Activated naive CD8-positive, alpha-beta T cell (primary cell): ENCODE data around the gene OR52A5.

ENCODE experiments used
- H3K27ac Mint-ChIP-seq: one replicate; pipeline ENCODE4 v1.8.0; 2021; ENCODE audit warnings: mixed read lengths
- H3K27me3 Mint-ChIP-seq: one replicate; pipeline ENCODE4 v1.8.0; 2021; ENCODE audit warnings: mixed read lengths
- H3K36me3 Mint-ChIP-seq: one replicate; pipeline ENCODE4 v1.8.0; 2021; ENCODE audit warnings: mixed read lengths
- H3K4me1 Mint-ChIP-seq: one replicate; pipeline ENCODE4 v1.8.0; 2021; ENCODE audit warnings: low read depth, mixed read lengths
- H3K4me3 Mint-ChIP-seq: one replicate; pipeline ENCODE4 v1.8.0; 2021; ENCODE audit warnings: mild to moderate bottlenecking, mixed read lengths
- H3K9me3 Mint-ChIP-seq: one replicate; pipeline ENCODE4 v1.8.0; 2021; ENCODE audit warnings: low read depth, mixed read lengths

The OR52A5 gene

GRCh38 chr11:5131584-5132335 is 6.4 kb downstream of the OR52A5 start:
- H3K4me3 Mint-ChIP-seq: no peak overlapping the region
- no peak overlapping the region for H3K27ac Mint-ChIP-seq
- no peaks in the 10 kb centered on the region for H3K4me1 Mint-ChIP-seq
- no peaks in the 10 kb centered on the region for H3K9me3 Mint-ChIP-seq
- H3K36me3 Mint-ChIP-seq: no peaks in the 10 kb centered on the region
- H3K27me3 Mint-ChIP-seq: peaks cover 2% of the 10 kb centered on the region

GRCh38 chr11:5129457-5129877 is 8.7 kb downstream of the OR52A5 start:
- Mint-ChIP-seq H3K27me3 (no peaks in the 10 kb centered on the region), H3K9me3 (no peaks in the 10 kb centered on the region), H3K4me1 (no peaks in the 10 kb centered on the region), H3K4me3 (no peak overlapping the region), H3K27ac (no peak overlapping the region), H3K36me3 (no peaks in the 10 kb centered on the region)

GRCh38 chr11:5124891-5125620 is 13.1 kb downstream of the OR52A5 start:
- H3K27me3 Mint-ChIP-seq: peaks cover 4% of the 10 kb centered on the region
- no peaks in the 10 kb centered on the region for H3K4me1 Mint-ChIP-seq
- H3K36me3 Mint-ChIP-seq: no peaks in the 10 kb centered on the region
- H3K27ac Mint-ChIP-seq: no peak overlapping the region
- no peaks in the 10 kb centered on the region for H3K9me3 Mint-ChIP-seq
- H3K4me3 Mint-ChIP-seq: no peak overlapping the region

- Mint-ChIP-seq H3K4me3 (no peak overlapping the region), H3K27me3 (peaks cover 6% of the 10 kb centered on the region), H3K4me1 (no peaks in the 10 kb centered on the region), H3K27ac (no peak overlapping the region), H3K9me3 (no peaks in the 10 kb centered on the region), H3K36me3 (no peaks in the 10 kb centered on the region)
These were observed 14.2 kb downstream of the OR52A5 start for GRCh38 chr11:5123802-5124521.

- H3K36me3 Mint-ChIP-seq: no peaks in the 10 kb centered on the region
- no peak overlapping the region for H3K27ac Mint-ChIP-seq
- H3K27me3 Mint-ChIP-seq: peaks cover 17% of the 10 kb centered on the region
- H3K4me3 Mint-ChIP-seq: no peak overlapping the region
- H3K4me1 Mint-ChIP-seq: no peaks in the 10 kb centered on the region
- H3K9me3 Mint-ChIP-seq: peaks cover 4% of the 10 kb centered on the region
These were observed 19.3 kb downstream of the OR52A5 start for GRCh38 chr11:5118893-5119292.

- H3K36me3 Mint-ChIP-seq: no peaks in the 10 kb centered on the region
- H3K4me3 Mint-ChIP-seq: no peak overlapping the region
- H3K9me3 Mint-ChIP-seq: peaks cover 4% of the 10 kb centered on the region
- H3K27ac Mint-ChIP-seq: no peak overlapping the region
- no peaks in the 10 kb centered on the region for H3K4me1 Mint-ChIP-seq
- peaks cover 16% of the 10 kb centered on the region for H3K27me3 Mint-ChIP-seq
These were observed 20.6 kb downstream of the OR52A5 start for GRCh38 chr11:5117588-5117987.

- H3K4me1 Mint-ChIP-seq: no peaks in the 10 kb centered on the region
- no peak overlapping the region for H3K4me3 Mint-ChIP-seq
These were observed 22.8 kb downstream of the OR52A5 start for GRCh38 chr11:5115339-5115738.

GRCh38 chr11:5107285-5107684 is 30.9 kb downstream of the OR52A5 start:
- no peaks in the 10 kb centered on the region for H3K9me3 Mint-ChIP-seq
- H3K4me1 Mint-ChIP-seq: no peaks in the 10 kb centered on the region
- no peak overlapping the region for H3K4me3 Mint-ChIP-seq
- no peaks in the 10 kb centered on the region for H3K36me3 Mint-ChIP-seq
- H3K27ac Mint-ChIP-seq: no peak overlapping the region
- peaks cover 4% of the 10 kb centered on the region for H3K27me3 Mint-ChIP-seq

More at GRCh38 chr11:5115339-5115738, 22.8 kb downstream of the OR52A5 start:
- peaks cover 4% of the 10 kb centered on the region for H3K9me3 Mint-ChIP-seq
- H3K36me3 Mint-ChIP-seq: no peaks in the 10 kb centered on the region
- peaks cover 16% of the 10 kb centered on the region for H3K27me3 Mint-ChIP-seq
- no peak overlapping the region for H3K27ac Mint-ChIP-seq

- H3K36me3 Mint-ChIP-seq: no peaks in the 10 kb centered on the region
- peaks cover 9% of the 10 kb centered on the region for H3K27me3 Mint-ChIP-seq
- H3K27ac Mint-ChIP-seq: no peak overlapping the region
- no peaks in the 10 kb centered on the region for H3K4me1 Mint-ChIP-seq
- no peak overlapping the region for H3K4me3 Mint-ChIP-seq
- H3K9me3 Mint-ChIP-seq: no peaks in the 10 kb centered on the region
These were observed 35.1 kb downstream of the OR52A5 start for GRCh38 chr11:5103066-5103465.

GRCh38 chr11:5102246-5102645 is 35.9 kb downstream of the OR52A5 start:
- Mint-ChIP-seq H3K4me1 (no peaks in the 10 kb centered on the region), H3K4me3 (no peak overlapping the region), H3K9me3 (no peaks in the 10 kb centered on the region), H3K36me3 (no peaks in the 10 kb centered on the region), H3K27ac (no peak overlapping the region), H3K27me3 (peaks cover 9% of the 10 kb centered on the region)

GRCh38 chr11:5096011-5096410 is 42.1 kb downstream of the OR52A5 start:
- peaks cover 4% of the 10 kb centered on the region for H3K27me3 Mint-ChIP-seq
- no peaks in the 10 kb centered on the region for H3K9me3 Mint-ChIP-seq
- H3K27ac Mint-ChIP-seq: no peak overlapping the region
- no peaks in the 10 kb centered on the region for H3K36me3 Mint-ChIP-seq
- no peak overlapping the region for H3K4me3 Mint-ChIP-seq
- H3K4me1 Mint-ChIP-seq: no peaks in the 10 kb centered on the region

GRCh38 chr11:5092821-5093585 is 45.2 kb downstream of the OR52A5 start:
- H3K4me1 Mint-ChIP-seq: no peaks in the 10 kb centered on the region
- H3K36me3 Mint-ChIP-seq: no peaks in the 10 kb centered on the region
- peaks cover 4% of the 10 kb centered on the region for H3K9me3 Mint-ChIP-seq
- no peak overlapping the region for H3K27ac Mint-ChIP-seq
- peaks cover 5% of the 10 kb centered on the region for H3K27me3 Mint-ChIP-seq
- H3K4me3 Mint-ChIP-seq: no peak overlapping the region

- peaks cover 7% of the 10 kb centered on the region for H3K27me3 Mint-ChIP-seq
- no peaks in the 10 kb centered on the region for H3K4me1 Mint-ChIP-seq
- no peak overlapping the region for H3K4me3 Mint-ChIP-seq
- H3K36me3 Mint-ChIP-seq: no peaks in the 10 kb centered on the region
- no peak overlapping the region for H3K27ac Mint-ChIP-seq
- H3K9me3 Mint-ChIP-seq: peaks cover 4% of the 10 kb centered on the region
These were observed 47.5 kb downstream of the OR52A5 start for GRCh38 chr11:5090668-5091067.

GRCh38 chr11:5088556-5088955 is 49.6 kb downstream of the OR52A5 start:
- peaks cover 7% of the 10 kb centered on the region for H3K27me3 Mint-ChIP-seq
- H3K4me1 Mint-ChIP-seq: no peaks in the 10 kb centered on the region
- no peaks in the 10 kb centered on the region for H3K36me3 Mint-ChIP-seq
- no peak overlapping the region for H3K27ac Mint-ChIP-seq
- H3K9me3 Mint-ChIP-seq: peaks cover 4% of the 10 kb centered on the region
- no peak overlapping the region for H3K4me3 Mint-ChIP-seq
